NCI-H1105 (cell line): ENCODE measurements around the gene REN.

ENCODE experiments used
- DNase-seq: peaks from one replicate; lab custom pipeline; 2025; lab: John Stamatoyannopoulos, UW

Gene REN

GRCh38 chr1:204152310-204153044, 13.7 kb downstream of the REN start:
- DNase-seq, result no peak

- peak; percentile 51 for DNase-seq
These were observed 14.4 kb downstream of the REN start, which contains the start of gene ETNK2 for GRCh38 chr1:204151552-204152309. TSS of gene ETNK2 (minus strand) at chr1:204152044. CDS start at chr1:204151852, 192 bp downstream.

- peak; percentile 19 for DNase-seq
These were observed 15.2 kb downstream of the REN start for GRCh38 chr1:204150702-204151551.

GRCh38 chr1:204149635-204150565, 16.2 kb downstream of the REN start:
- DNase-seq, result no peak

GRCh38 chr1:204149107-204149506, 17.0 kb downstream of the REN start:
- no peak for DNase-seq

- no peak for DNase-seq
These were observed 18.4 kb downstream of the REN start for GRCh38 chr1:204147406-204148383.

GRCh38 chr1:204146965-204147364, 19.2 kb downstream of the REN start:
- DNase-seq, result no peak

GRCh38 chr1:204146309-204146708, 19.8 kb downstream of the REN start:
- DNase-seq, result no peak

GRCh38 chr1:204145033-204145504, 21.1 kb downstream of the REN start:
- DNase-seq, result no peak

- no peak for DNase-seq
These were observed 22.7 kb downstream of the REN start for GRCh38 chr1:204143276-204144041.

- no peak for DNase-seq
These were observed 23.8 kb downstream of the REN start for GRCh38 chr1:204142032-204142974.

- DNase-seq, result no peak
These were observed 25.0 kb downstream of the REN start for GRCh38 chr1:204141131-204141530.

- DNase-seq, result no peak
These were observed 26.2 kb downstream of the REN start for GRCh38 chr1:204139952-204140351.

- DNase-seq, result no peak
These were observed 27.0 kb downstream of the REN start for GRCh38 chr1:204139088-204139487.

- no peak for DNase-seq
These were observed 29.3 kb downstream of the REN start for GRCh38 chr1:204136814-204137213.

GRCh38 chr1:204134103-204134502, 32.0 kb downstream of the REN start:
- no peak for DNase-seq

- DNase-seq, result no peak
These were observed 33.4 kb downstream of the REN start for GRCh38 chr1:204132718-204133117.

- DNase-seq, result no peak
These were observed 34.2 kb downstream of the REN start for GRCh38 chr1:204131978-204132377.
